GM12878 (cell line): Measurements from ENCODE around the gene RALGAPA2. TPM values are rescaled to one million over a fixed set of nuclear protein-coding genes. Genes with fewer than 3 reads are reported as not detected.

Experiments
- ATAC-seq: fragments of 200-7000 bp; cut with Tn5 transposase; 3 replicates; pipeline ENCODE4 v1.9.1; 2020; ENCODE audit warnings: mild to moderate bottlenecking, moderate library complexity
- BruUV-seq: library from RNA; stranded (reverse); fragments of 400-500 nt; replicated peaks from 2 replicates; lab custom pipeline; 2021; lab: Mats Ljungman, UMichigan
- CTCF ChIA-PET: fragments of 300-600 bp; sonication (Branson Sonifier 250); formaldehyde crosslinking; extraction: SDS; loops from one replicate; lab custom pipeline; 2021; ENCODE audit warnings: inconsistent platforms; lab: Yijun Ruan, JAX
- POLR2A ChIA-PET: fragments of 350-600 bp; formaldehyde crosslinking; extraction: SDS; loops from one replicate; lab custom pipeline; 2021; ENCODE audit warnings: inconsistent platforms; lab: Charles Lee
- RAD21 ChIA-PET: fragments of 300-600 bp; sonication (Branson Sonifier 250); formaldehyde crosslinking; loops from one replicate; lab custom pipeline; 2023; ENCODE audit warnings: antibody characterized with exemption; ENCODE audit not compliant: unreplicated experiment; lab: Charles Lee
- SMC1A ChIA-PET: fragments of 300-600 bp; sonication (Branson Sonifier 250); formaldehyde crosslinking; loops from one replicate; lab custom pipeline; 2023; ENCODE audit not compliant: unreplicated experiment, uncharacterized antibody; lab: Charles Lee
- DNase-seq: peaks from one replicate; pipeline ENCODE4 v3.0.0-alpha.2; 2011; ENCODE audit warnings: low read depth, low spot score
- FAIRE-seq: peaks from 3 replicates; lab custom pipeline; 2011; peaks lifted over from hg19 to GRCh38; lab: Jason Lieb, UNC
- H2AFZ ChIP-seq: 2 replicates; pipeline ENCODE4 v1.6.0; 2011; ENCODE audit warnings: low read depth, low read length, control low read depth; ENCODE audit not compliant: control insufficient read depth
- H3K27ac ChIP-seq: 2 replicates; pipeline ENCODE4 v1.5.1; 2011; ENCODE audit warnings: control low read depth; ENCODE audit not compliant: control insufficient read depth, insufficient read depth
- H3K27me3 ChIP-seq, 2 experiments: replicated peaks in 1 of 2; 2 replicates each; pipeline versions ENCODE4 v1.6.0 to v1.6.1; 2011; ENCODE audit warnings: low read length in 1 of 2; ENCODE audit not compliant: control insufficient read depth in 2 of 2, insufficient read depth in 2 of 2
- H3K36me3 ChIP-seq, 2 experiments: 2 replicates each; pipeline ENCODE4 v1.5.1; 2011; ENCODE audit warnings: low read length in 1 of 2; ENCODE audit not compliant: control insufficient read depth in 2 of 2, insufficient read depth in 2 of 2
- H3K4me1 ChIP-seq: 2 replicates; pipeline ENCODE4 v1.6.1; 2011; ENCODE audit warnings: mild to moderate bottlenecking, low read length, moderate library complexity, mixed read lengths; ENCODE audit not compliant: control insufficient read depth, insufficient read depth
- H3K4me2 ChIP-seq: 2 replicates; pipeline ENCODE4 v1.6.0; 2011; ENCODE audit warnings: control low read depth; ENCODE audit not compliant: control insufficient read depth, insufficient read depth
- H3K4me3 ChIP-seq: fragments of 200-600 bp; sonication (generic); 2 replicates; pipeline ENCODE4 v1.5.1; 2016
- H3K79me2 ChIP-seq: 2 replicates; pipeline ENCODE4 v1.6.0; 2011; ENCODE audit warnings: low read length; ENCODE audit not compliant: control insufficient read depth, insufficient read depth
- H3K9ac ChIP-seq: 2 replicates; pipeline ENCODE4 v1.8.0; 2011; ENCODE audit warnings: low read length, control low read depth, mixed read lengths; ENCODE audit not compliant: control insufficient read depth, insufficient read depth
- H3K9me3 ChIP-seq: replicated peaks from 3 replicates; pipeline ENCODE4 v1.5.1; 2011; ENCODE audit warnings: mild to moderate bottlenecking, low read length; ENCODE audit not compliant: control insufficient read depth, insufficient read depth
- H4K20me1 ChIP-seq: 2 replicates; pipeline ENCODE4 v1.6.0; 2011; ENCODE audit not compliant: control insufficient read depth, insufficient read depth
- CHD1 ChIP-seq: IDR thresholded peaks from 2 replicates; pipeline ENCODE4 v1.6.1; 2012; ENCODE audit warnings: low read depth, low read length, improper control_type of control experiment
- CREM ChIP-seq: IDR thresholded peaks from 2 replicates; pipeline ENCODE4 v1.6.1; 2014; ENCODE audit warnings: antibody characterized with exemption, low read depth
- EGR1 ChIP-seq, 2 experiments: IDR thresholded peaks; 1 replicate in 1 of 2; 2 replicates in 1 of 2; pipeline ENCODE4 v1.6.1; 2011 to 2012; ENCODE audit warnings: low read depth in 2 of 2, low read length in 2 of 2, borderline replicate concordance in 1 of 2, mild to moderate bottlenecking in 1 of 2, moderate library complexity in 1 of 2
- HDAC6 ChIP-seq: fragments of 200-600 bp; sonication (generic); IDR thresholded peaks from one replicate; pipeline ENCODE4 v1.8.0; 2017; ENCODE audit warnings: antibody characterized with exemption; ENCODE audit not compliant: unreplicated experiment
- RAD51 ChIP-seq: fragments of 450-650 bp; IDR thresholded peaks from 2 replicates; pipeline ENCODE4 v1.6.1; 2016; ENCODE audit warnings: moderate library complexity, mild to moderate bottlenecking, inconsistent platforms
- SMAD5 ChIP-seq: IDR thresholded peaks from 2 replicates; pipeline ENCODE4 v1.6.1; 2016; ENCODE audit warnings: antibody characterized with exemption, low read depth
- YBX1 ChIP-seq: fragments of 450-650 bp; IDR thresholded peaks from 2 replicates; pipeline ENCODE4 v1.6.1; 2016; ENCODE audit warnings: antibody characterized with exemption
- WGBS: methylation state at CpG from one replicate; pipeline ENCODE4 v1.1.6; 2016; ENCODE audit warnings: low lambda C conversion rate; ENCODE audit not compliant: insufficient replicate concordance, insufficient coverage; ENCODE audit errors: missing lambda C conversion rate; 5-methylcytosine and 5-hydroxymethylcytosine counted together
- in situ Hi-C: fragments of 300-500 bp; cut with MboI; formaldehyde crosslinking; loops from 9 replicates; pipeline ENCODE4 v1.14.3; 2018; ENCODE audit warnings: mixed read lengths
- intact Hi-C: fragments of 100-400 bp; cut with micrococcal nuclease; formaldehyde crosslinking; loops from one replicate; pipeline ENCODE4 v1.14.2; 2022; ENCODE audit not compliant: unreplicated experiment
- polyA plus RNA-seq, 11 experiments: library from polyadenylated mRNA; depleted of rRNA in 4 of 11; unstranded in 6 of 11; stranded (reverse) in 5 of 11; fragments of >200 nt; fragmentation: Nextera tagmentation in 4 of 11; fragmentation: Illumina TruSeq in 1 of 11; extraction: Ambion mirVana in 4 of 11; extraction: Trizol in 1 of 11; gene quantifications; 1 replicate in 1 of 11; 2 replicates in 10 of 11; pipeline versions ENCODE4 v1.2.1 to v1.2.3, GENCODE V29; 2011 to 2016; ENCODE audit warnings: inconsistent platforms in 2 of 11, missing spikeins in 2 of 11, low read depth in 1 of 11
- total RNA-seq, 4 experiments: library from RNA; depleted of rRNA in 3 of 4; stranded (reverse); fragments of >200 nt in 3 of 4; fragmentation: Illumina TruSeq in 1 of 4; extraction: Trizol in 1 of 4; gene quantifications; 2 replicates each; pipeline versions ENCODE4 v1.2.1 to v1.2.3, GENCODE V29; 2013 to 2021

Gene RALGAPA2
- total and polyA plus RNA-seq, 10 of the 15 experiments (the other 5 are each of a cell fraction or from before 2014, with no cell fraction given): 2.9 to 29.4 (median 19.6) TPM

DNA sequence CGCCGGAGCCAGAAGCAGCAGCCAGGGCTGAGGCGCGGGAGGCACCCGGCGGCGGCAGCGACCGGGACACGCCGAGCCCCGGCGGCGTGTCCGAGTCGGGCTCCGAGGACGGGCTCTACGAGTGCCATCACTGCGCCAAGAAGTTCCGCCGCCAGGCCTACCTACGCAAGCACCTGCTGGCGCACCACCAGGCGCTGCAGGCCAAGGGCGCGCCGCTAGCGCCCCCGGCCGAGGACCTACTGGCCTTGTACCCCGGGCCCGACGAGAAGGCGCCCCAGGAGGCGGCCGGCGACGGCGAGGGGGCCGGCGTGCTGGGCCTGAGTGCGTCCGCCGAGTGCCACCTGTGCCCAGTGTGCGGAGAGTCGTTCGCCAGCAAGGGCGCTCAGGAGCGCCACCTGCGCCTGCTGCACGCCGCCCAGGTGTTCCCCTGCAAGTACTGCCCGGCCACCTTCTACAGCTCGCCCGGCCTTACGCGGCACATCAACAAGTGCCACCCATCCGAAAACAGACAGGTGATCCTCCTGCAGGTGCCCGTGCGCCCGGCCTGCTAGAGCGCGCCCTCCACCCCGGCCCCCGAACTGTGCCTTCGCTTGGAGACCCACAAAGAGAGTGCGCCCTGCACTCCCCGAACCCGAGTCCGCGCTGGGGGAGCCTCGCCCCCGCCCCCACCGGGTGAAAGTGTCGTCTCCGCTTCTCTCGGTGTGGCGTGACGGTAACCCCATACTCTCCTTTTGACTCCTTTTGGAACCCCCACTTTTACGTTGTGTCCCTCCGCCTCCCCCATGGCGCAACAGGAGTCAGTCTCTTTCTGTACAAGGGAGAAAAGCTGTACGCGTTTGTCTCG is 343.0 kb downstream of the RALGAPA2 start:
- Histone ChIP-seq H3K9ac (no peak overlapping the region), H3K79me2 (no peaks in the 10 kb centered on the region), H3K4me2 (peak overlapping the region; percentile 71), H3K36me3 (no peaks in the 10 kb centered on the region), H3K4me1 (no peaks in the 10 kb centered on the region), H3K4me3 (no peak overlapping the region), H3K27ac (no peak overlapping the region), H3K9me3 (no peaks in the 10 kb centered on the region), H4K20me1 (no peaks in the 10 kb centered on the region), H3K27me3 (peaks cover 15 to 27% of the 10 kb centered on the region in 2 experiments), H2AFZ (no peak overlapping the region; the same call in 1 of the 2 replicates)
- intact Hi-C loops: loop anchor here (5.0 to 10.0 kb wide), 3 partner anchors 58 to 285 kb away; no protein-coding TSS in a partner anchor
- CTCF ChIA-PET: interaction anchor here (1.4 kb wide), 1 partner anchor 224 kb away, joined by 4 read pairs; no protein-coding TSS in a partner anchor
- SMC1A ChIA-PET: no interaction called here
- TF ChIP-seq HDAC6: peak; percentile 97
- no peak for TF ChIP-seq SMAD5
- 2% methylated on average over 81 of the region's 86 CpGs for WGBS
- POLR2A ChIA-PET: no interaction called here
- FAIRE-seq (no peak), ATAC-seq (peak; percentile 49), DNase-seq (no peak)
- RAD21 ChIA-PET: interaction anchor here (1.6 kb wide), 1 partner anchor 83 kb away, joined by 3 read pairs; no protein-coding TSS in a partner anchor
- in situ Hi-C loops: no loop called here
- no TSS peak for BruUV-seq

DNA sequence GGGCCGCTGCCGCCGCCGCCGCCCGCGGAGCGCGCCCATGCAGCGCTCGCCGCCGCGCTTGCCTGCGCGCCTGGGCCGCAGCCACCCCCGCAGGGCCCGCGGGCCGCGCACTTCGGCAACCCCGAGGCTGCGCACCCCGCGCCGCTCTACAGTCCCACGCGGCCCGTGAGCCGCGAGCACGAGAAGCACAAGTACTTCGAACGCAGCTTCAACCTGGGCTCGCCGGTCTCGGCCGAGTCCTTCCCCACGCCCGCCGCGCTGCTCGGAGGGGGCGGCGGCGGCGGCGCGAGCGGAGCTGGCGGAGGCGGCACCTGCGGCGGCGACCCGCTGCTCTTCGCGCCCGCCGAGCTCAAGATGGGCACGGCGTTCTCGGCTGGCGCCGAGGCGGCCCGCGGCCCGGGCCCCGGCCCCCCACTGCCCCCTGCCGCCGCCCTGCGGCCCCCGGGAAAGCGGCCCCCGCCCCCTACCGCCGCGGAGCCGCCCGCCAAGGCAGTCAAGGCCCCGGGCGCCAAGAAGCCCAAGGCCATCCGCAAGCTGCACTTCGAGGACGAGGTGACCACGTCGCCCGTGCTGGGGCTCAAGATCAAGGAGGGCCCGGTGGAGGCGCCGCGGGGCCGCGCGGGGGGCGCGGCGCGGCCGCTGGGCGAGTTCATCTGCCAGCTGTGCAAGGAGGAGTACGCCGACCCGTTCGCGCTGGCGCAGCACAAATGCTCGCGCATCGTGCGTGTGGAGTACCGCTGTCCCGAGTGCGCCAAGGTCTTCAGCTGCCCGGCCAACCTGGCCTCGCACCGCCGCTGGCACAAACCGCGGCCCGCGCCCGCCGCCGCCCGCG is 343.8 kb downstream of the RALGAPA2 start:
- H3K9me3 ChIP-seq: no peaks in the 10 kb centered on the region
- peak overlapping the region; percentile 71 for H3K4me2 ChIP-seq
- ChIA-PET POLR2A (no interaction called here), CTCF (no interaction called here), RAD21 (no interaction called here), SMC1A (no interaction called here)
- ATAC-seq: peak; percentile 19; the same call in 2 of the 3 replicates
- intact Hi-C loops: loop anchor here (10.0 kb wide), 2 partner anchors 116 to 284 kb away; no protein-coding TSS in a partner anchor
- no peak overlapping the region for H3K27ac ChIP-seq
- no peak for DNase-seq
- H2AFZ ChIP-seq: peak overlapping the region; percentile 21; the same call in 1 of the 2 replicates
- no peak overlapping the region for H3K9ac ChIP-seq
- no peak for TF ChIP-seq CHD1
- TF ChIP-seq CREM: no peak
- TF ChIP-seq EGR1 (IDR thresholded peaks at IDR 0.05; ENCODE audit: borderline replicate concordance in 1 of 2, low read depth in 2 of 2, low read length in 2 of 2): peak in 1 of 2 experiments; percentile 75; a peak in 2 of 3 replicates
- no peak for TF ChIP-seq YBX1
- TF ChIP-seq RAD51: no peak
- H3K4me3 ChIP-seq: peak overlapping the region; percentile 57; the same call in 1 of the 2 replicates
- 4% methylated on average over 63 of the region's 130 CpGs for WGBS
- no peaks in the 10 kb centered on the region for H4K20me1 ChIP-seq
- in situ Hi-C loops: no loop called here
- H3K27me3 ChIP-seq: peaks cover 19 to 32% of the 10 kb centered on the region in 2 experiments
- no peaks in the 10 kb centered on the region for H3K79me2 ChIP-seq
- no peak for FAIRE-seq
- no peaks in the 10 kb centered on the region for H3K4me1 ChIP-seq
- no TSS peak for BruUV-seq
- H3K36me3 ChIP-seq: no peaks in the 10 kb centered on the region
